DND-41 (cell line): Measurements from ENCODE around the gene HHATL.

Experiments
- ATAC-seq: fragments of 200-7000 bp; cut with Tn5 transposase; 3 replicates; pipeline ENCODE4 v1.9.1; 2021; ENCODE audit warnings: low read depth; ENCODE audit not compliant: insufficient read depth
- DNase-seq: peaks from one replicate; pipeline ENCODE4 v3.0.0-alpha.2; 2020
- H2AFZ ChIP-seq: 2 replicates; pipeline ENCODE4 v1.6.0; 2012; ENCODE audit warnings: low read depth, low read length
- H3K27ac ChIP-seq: 2 replicates; pipeline ENCODE4 v1.5.1; 2012; ENCODE audit warnings: low read length, inconsistent platforms
- H3K27me3 ChIP-seq: fragments of 200-600 bp; sonication (generic); 2 replicates; pipeline ENCODE4 v1.6.0; 2012; ENCODE audit warnings: low read length, mild to moderate bottlenecking, inconsistent platforms; ENCODE audit not compliant: insufficient read depth, poor library complexity
- H3K36me3 ChIP-seq: 2 replicates; pipeline ENCODE4 v1.5.1; 2012; ENCODE audit warnings: low read length, inconsistent platforms; ENCODE audit not compliant: insufficient read depth
- H3K4me1 ChIP-seq: 2 replicates; pipeline ENCODE4 v1.5.1; 2012; ENCODE audit warnings: mild to moderate bottlenecking, low read length; ENCODE audit not compliant: insufficient read depth
- H3K4me2 ChIP-seq: 2 replicates; pipeline ENCODE4 v1.6.0; 2012; ENCODE audit warnings: mild to moderate bottlenecking, moderate library complexity, low read length, inconsistent platforms; ENCODE audit not compliant: insufficient read depth
- H3K4me3 ChIP-seq, 2 experiments: fragments of 200-600 bp in 1 of 2; shearing (Covaris generic) in 1 of 2; 2 replicates each; pipeline ENCODE4 v1.5.1; 2012 to 2016; ENCODE audit warnings: inconsistent platforms in 2 of 2, low read length in 2 of 2, mild to moderate bottlenecking in 2 of 2, low read depth in 1 of 2, moderate library complexity in 1 of 2
- H3K79me2 ChIP-seq: 2 replicates; pipeline ENCODE4 v1.6.0; 2012; ENCODE audit warnings: low read length, inconsistent platforms; ENCODE audit not compliant: insufficient read depth
- H3K9ac ChIP-seq: 2 replicates; pipeline ENCODE4 v1.6.0; 2012; ENCODE audit warnings: low read depth, mild to moderate bottlenecking, inconsistent platforms, low read length, moderate library complexity
- H3K9me3 ChIP-seq: 2 replicates; pipeline ENCODE4 v1.5.1; 2012; ENCODE audit warnings: low read length, moderate library complexity, mild to moderate bottlenecking, inconsistent platforms; ENCODE audit not compliant: insufficient read depth, severe bottlenecking
- H4K20me1 ChIP-seq: 2 replicates; pipeline ENCODE4 v1.6.0; 2012; ENCODE audit warnings: low read length; ENCODE audit not compliant: insufficient read depth
- CTCF ChIP-seq: IDR thresholded peaks from 2 replicates; pipeline ENCODE4 v1.5.1; 2012; ENCODE audit warnings: borderline replicate concordance, low read length, moderate library complexity, mild to moderate bottlenecking; ENCODE audit not compliant: poor library complexity, severe bottlenecking; ENCODE audit errors: extremely low read depth
- EZH2 ChIP-seq: IDR thresholded peaks from 3 replicates; pipeline ENCODE4 v1.6.1; 2012; ENCODE audit warnings: borderline replicate concordance, low read depth, mild to moderate bottlenecking, moderate library complexity, low read length, inconsistent platforms; ENCODE audit not compliant: severe bottlenecking

HHATL gene

GRCh38 chr3:42667096-42667522 is 35.5 kb downstream of the HHATL start:
- no peaks in the 10 kb centered on the region for H3K79me2 ChIP-seq
- no peak for ATAC-seq
- no peak overlapping the region for H3K4me2 ChIP-seq
- no peak overlapping the region for H3K27ac ChIP-seq
- H3K9ac ChIP-seq, result no peak overlapping the region
- H3K27me3 ChIP-seq, result no peaks in the 10 kb centered on the region
- no peaks in the 10 kb centered on the region for H3K36me3 ChIP-seq
- no peak for DNase-seq
- no peaks in the 10 kb centered on the region for H3K9me3 ChIP-seq
- H2AFZ ChIP-seq, result no peak overlapping the region
- TF ChIP-seq EZH2 (no peak), CTCF (no peak)
- no peaks in the 10 kb centered on the region for H3K4me1 ChIP-seq
- H4K20me1 ChIP-seq, result no peaks in the 10 kb centered on the region
- H3K4me3 ChIP-seq, result no peak overlapping the region

GRCh38 chr3:42666577-42666998 is 36.0 kb downstream of the HHATL start:
- DNase-seq (no peak), ATAC-seq (no peak)
- no peak overlapping the region for H3K4me2 ChIP-seq
- H3K79me2 ChIP-seq, result no peaks in the 10 kb centered on the region
- no peaks in the 10 kb centered on the region for H3K4me1 ChIP-seq
- TF ChIP-seq CTCF (no peak), EZH2 (no peak)
- H3K4me3 ChIP-seq, result no peak overlapping the region
- H3K9me3 ChIP-seq, result no peaks in the 10 kb centered on the region
- H3K36me3 ChIP-seq, result no peaks in the 10 kb centered on the region
- H3K27me3 ChIP-seq, result no peaks in the 10 kb centered on the region
- no peak overlapping the region for H2AFZ ChIP-seq
- no peak overlapping the region for H3K27ac ChIP-seq
- H4K20me1 ChIP-seq, result no peaks in the 10 kb centered on the region
- no peak overlapping the region for H3K9ac ChIP-seq

- Histone ChIP-seq H3K27ac (no peak overlapping the region), H3K4me1 (no peaks in the 10 kb centered on the region), H3K27me3 (no peaks in the 10 kb centered on the region), H3K36me3 (no peaks in the 10 kb centered on the region), H3K4me3 (no peak overlapping the region), H3K79me2 (no peaks in the 10 kb centered on the region), H4K20me1 (no peaks in the 10 kb centered on the region), H2AFZ (no peak overlapping the region), H3K9ac (no peak overlapping the region), H3K4me2 (no peak overlapping the region), H3K9me3 (no peaks in the 10 kb centered on the region)
- TF ChIP-seq CTCF (no peak), EZH2 (no peak)
- no peak for DNase-seq
- ATAC-seq, result no peak
Measured at GRCh38 chr3:42666022-42666421, 36.6 kb downstream of the HHATL start.
